ENCODE data around the gene CNKSR1.
"Not testable (repeated sequence)": the region's sequence is repeated elsewhere in the genome, so short reads cannot be mapped to it uniquely, and the experiment has no call there.

CNKSR1 gene

DNA sequence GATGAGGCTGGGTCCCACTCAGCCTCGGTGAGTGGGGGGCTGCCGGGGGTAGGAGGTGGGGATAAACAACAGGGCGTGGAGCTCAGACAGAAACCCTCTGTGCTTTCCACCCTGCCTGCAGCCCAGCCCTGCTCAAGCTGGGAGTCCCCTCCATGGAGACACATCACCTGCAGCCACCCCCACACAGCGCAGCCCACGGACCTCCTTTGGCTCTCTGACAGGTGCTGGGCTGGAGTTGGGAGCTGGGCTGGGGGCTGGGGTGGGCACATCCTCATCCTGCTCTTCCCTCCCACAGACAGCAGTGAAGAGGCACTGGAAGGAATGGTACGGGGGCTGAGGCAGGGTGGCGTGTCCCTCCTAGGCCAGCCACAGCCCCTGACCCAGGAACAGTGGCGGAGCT, 11.2 kb downstream of the CNKSR1 start:
- no peak for DNase-seq

DNA sequence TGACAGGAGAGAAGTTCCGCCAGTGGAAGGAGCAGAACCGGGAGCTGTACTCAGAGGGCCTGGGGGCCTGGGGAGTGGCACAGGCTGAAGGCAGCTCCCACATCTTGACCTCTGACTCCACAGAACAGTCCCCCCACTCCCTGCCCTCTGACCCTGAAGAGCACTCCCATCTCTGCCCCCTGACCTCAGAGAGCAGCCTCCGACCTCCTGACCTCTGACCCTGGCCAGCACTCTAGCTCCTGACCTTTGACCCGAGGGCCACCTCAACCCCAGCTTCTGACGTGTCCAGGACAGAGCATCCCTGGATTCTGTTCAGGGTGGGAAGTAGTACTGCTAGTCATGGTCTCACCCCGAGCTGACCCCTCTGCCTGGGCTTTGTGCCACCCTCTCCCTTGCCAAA, 12.0 kb downstream of the CNKSR1 start:
- no peak for DNase-seq

DNA sequence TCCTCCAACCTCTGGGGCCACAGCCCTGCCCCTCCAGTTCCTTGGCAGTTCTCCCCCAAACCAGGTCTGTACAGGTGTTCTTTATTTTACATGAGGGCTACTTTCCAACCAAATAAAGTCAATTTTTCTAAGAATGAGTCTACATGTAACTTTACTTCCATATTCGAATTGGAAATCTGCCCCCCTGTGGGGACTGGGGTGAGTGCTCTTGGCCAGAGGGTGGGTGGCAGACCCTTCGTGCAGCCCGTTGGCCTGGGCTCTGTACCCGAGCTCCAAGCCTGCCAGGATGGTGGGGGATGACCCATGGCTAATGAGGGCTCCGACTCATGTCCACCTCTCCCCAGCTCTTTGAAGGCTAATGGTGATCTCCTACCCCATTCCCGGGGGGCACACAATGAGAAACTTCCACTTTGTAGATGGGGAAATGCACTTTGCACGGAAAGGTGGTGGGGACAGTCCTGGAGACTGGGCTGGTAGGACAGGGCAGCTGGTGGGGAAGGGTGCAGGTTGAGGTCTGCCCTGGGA, 12.5 kb downstream of the CNKSR1 start:
- DNase-seq = no peak

DNA sequence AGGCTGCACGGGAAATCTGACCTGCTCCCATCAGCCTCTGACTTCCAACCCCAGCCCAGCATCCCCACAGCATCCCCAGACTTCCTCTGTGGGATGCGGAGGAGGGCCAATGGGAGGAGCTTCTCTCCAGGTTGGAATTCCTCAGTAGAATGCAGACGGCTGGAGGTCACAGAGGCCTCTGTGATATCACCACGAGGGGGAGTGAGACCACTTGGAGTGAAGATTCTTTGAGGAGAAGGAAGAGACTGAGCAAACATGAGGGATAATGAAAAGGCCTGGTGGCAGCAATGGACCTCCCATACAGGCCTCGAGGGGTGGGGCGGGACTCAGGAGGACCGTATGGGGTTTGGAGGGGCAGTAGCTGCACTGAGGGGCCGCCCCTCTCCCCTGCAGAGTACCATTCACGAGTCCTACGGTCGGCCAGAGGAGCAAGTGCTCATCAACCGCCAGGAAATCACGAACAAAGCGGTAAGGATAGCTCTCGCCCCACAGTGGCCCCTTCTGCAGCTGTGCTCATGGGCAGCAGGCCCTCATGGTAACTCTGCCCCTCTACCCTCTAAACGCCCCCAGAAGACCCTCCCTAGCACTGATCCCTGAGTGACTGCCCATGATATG, 13.2 kb downstream of the CNKSR1 start, which contains the start of gene CATSPER4:
Gene CATSPER4 (plus strand): TSS at position 230 of the 615 bp plus-strand sequence. CDS start 26 bp downstream, at position 256.
- no peak for DNase-seq

DNA sequence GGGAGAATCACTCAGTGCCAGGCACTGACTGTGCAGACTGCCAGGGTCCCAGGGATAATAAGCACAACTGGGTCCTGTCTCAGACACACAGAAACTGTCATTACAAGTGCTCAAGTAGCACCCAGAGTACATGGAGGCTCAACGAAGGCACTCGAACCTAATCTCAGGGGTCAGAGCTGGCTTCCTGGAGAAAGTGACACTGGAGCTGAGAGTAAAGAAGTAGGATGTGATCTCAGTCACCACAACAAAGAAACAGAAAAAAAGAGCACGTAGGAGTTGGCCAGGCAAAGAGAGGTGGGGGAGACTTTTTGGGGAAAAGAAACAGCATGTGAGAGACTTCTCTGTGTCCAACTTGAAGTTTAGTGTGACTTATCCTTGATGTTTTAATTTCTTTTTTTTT, 14.4 kb downstream of the CNKSR1 start:
- DNase-seq = peak; percentile 24

DNA sequence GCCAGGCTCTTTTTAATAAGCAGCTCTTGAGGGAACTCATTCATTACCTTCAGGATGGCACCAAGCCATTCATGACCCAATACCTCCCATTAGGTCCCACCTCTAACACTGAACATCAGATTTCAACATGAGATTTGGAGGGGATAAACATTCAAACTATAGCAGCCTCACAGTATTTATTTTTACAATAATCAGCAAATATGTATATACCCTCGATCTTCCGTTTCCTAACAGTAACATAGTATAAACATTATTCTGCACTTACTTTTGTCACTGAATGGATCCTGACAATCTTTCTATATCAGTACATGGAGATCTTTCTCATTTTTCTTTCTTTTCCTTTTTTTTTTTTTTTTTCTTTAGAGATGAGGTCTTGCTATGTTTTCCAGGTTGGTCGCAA, 18.5 kb downstream of the CNKSR1 start:
- DNase-seq = no peak

DNA sequence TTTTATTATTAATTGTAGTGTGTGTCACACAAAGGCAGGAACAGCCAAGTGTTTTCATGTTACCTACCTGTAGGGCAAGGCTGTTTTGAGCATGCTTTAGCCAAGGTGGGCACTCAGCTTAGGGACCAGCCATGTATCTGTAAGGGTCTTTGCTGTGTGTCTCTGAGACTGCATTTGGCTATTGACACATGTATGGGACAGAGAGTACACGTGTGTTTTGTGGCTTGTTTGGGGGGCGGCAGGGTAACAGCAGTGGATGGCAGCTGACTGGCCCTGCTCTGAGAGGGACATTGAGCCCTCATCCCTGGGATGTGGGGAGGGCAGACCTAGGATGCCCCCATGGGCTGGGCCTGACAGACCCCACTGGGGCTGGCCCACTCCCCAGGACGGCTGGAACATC, 20.0 kb downstream of the CNKSR1 start:
- DNase-seq = no peak

DNA sequence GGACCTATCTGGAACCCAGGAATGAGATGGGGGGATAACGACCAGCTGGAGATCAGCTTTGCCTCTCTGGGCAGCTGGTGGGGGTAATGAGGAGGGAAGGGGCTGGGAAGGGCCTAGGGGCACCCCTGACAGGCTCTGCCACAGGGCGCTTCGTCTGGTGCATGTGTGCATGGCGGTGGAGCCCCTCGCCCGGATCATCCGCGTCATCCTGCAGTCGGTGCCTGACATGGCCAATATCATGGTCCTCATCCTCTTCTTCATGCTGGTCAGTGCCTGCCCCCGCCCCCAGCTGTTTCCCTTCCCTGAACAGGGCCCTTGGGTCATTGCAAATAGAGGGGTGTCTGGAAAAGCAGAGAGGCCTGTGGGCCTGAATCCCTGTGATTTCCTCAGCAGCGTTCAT, 20.5 kb downstream of the CNKSR1 start:
- no peak for DNase-seq

DNA sequence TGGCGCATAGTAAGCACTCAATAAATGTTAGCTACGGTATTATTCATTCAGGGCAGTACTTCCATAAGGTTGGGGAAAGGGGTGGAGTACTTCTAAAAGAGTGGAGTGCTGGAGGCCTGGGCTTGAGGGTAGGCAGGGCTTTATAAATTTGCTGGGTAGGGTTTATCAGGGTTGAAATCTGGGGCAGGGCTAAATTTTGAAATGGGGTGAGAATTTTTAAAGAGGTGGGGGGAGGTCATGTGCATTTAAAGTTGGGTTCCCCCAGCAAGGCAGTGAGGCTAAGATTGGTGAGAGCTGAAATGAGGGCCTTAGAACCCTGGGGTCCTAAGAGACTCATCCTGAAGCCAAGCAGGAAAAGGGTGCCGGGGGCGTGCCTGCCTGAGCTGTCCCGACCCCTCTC, 23.1 kb downstream of the CNKSR1 start:
- DNase-seq = no peak

DNA sequence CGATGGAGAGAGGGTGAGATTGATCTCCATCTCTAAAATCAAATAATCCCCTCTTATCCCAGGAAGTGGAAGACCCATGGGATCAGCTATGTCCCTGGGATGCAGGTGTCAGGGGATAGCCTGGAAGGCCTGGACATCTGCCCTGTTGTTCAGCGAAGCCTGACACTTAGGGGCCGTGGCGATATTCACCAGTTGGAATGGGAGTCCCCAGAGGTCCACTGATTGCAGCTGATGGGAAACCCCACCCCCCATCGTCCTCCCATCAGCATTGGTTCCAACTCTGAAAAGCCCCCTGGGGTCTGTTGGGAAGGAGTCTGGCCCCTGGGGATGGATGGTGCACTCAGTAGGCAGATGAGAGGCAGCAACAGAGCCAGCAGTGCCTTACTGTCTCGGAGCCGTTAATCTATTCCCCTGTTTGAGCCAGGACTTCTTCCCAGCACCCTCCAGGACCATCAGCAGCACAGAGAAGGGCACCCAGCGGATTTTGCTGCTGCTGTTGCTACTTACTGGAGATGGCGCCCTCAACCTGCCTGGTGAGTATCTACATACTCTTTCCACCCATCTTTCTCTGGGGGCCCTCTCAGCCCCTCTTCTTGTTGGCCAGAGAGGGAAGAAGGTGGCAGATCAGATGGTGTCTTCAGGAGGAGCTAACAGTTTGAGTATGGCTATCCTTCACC, 26.5 kb downstream of the CNKSR1 start:
- DNase-seq = no peak

DNA sequence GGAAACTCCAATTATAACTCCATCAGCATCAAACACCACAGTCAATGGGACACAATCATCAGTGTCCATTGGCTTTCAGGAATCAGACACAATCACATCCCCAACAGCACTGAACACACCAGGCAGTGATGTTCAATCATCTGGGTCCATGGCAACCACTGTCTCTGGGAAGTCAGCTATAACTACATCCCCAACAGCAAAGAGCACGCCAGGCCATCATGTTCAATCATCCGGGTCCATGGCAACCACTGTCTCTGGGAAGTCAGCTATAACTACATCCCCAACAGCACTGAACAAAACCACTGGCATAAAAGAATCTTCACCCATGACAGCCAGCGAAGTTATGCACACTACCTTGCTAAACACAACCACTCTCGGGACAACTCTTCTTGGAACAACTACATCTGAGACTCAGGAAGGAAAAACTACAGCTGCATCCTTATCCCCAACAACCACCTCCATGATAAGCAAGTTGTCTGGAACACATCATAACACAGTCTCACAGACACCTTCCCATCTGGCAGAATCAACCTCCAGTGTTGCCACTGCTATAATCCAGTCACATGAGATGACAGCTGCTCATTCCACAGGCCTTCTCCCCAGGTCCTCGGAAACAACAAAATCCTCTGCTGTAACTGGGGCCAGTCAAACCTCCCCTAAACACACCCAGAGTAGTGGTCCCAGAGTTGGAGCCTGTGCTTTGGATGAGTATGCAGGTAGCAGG, 33.0 kb downstream of the CNKSR1 start:
- DNase-seq = no peak

DNA sequence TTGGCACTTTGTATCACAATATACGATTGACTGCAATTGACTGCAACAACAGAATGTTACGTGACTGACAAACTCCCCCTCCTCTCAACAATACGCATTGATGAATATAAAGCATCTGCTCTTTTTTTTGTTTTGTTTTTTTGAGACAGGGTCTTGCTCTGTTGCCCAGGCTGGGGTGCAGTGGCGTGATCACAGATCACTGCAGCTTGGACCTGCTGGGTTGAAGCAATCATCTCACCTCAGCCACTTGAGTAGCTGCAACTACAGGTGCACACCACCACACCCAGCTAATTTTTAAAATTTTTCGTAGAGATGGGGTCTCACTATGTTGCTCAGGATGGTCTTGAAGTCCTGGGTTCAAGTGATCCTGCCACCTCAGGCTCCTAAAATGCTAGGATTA, 35.4 kb downstream of the CNKSR1 start:
- DNase-seq = no peak

DNA sequence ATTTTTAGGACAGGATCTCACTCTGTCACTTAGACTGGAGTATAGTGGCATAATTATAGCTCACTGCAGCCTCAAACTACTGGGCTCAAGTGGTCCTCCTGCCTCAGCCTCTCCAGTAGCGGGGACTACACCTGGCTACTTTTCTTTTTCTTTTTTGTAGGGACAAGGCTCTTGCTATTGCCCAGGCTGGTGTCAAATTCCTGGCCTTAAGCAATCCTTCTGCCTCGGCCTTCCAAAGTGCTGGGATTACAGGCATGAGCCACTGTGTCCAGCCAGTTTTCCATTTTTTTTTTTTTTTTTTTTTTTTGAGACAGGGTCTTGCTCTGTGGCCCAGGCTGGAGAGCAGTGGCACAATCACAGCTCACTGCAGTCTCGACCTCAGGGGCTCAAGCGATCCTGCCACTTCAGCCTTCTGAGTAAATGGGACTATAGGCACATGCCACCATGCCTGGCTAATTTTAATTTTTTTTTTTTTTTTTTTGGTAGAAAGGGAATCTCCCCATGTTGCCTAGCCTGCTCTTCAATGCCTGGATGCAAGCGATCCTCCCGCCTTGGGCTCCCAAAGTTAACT, 36.1 kb downstream of the CNKSR1 start:
- DNase-seq = no peak

DNA sequence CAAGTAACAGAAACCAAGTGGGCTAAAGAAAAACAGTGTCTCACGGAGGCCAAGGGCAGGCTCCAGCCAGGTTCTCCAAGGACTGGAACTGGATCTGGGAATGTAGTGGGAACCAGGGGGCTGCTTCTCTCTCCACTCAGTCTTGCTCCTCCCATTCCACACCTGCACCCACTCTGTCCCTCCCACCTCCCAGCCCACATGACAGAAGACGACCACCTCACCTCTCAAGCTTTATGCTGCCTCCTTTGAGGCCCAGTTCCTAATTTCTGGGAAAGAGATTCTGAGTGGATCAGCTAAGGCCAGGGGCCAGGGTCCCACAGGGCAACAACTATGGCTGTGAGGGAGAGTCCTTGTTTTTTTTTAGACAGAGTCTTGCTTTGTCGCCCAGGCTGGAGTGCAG, 38.0 kb downstream of the CNKSR1 start:
- no peak for DNase-seq

DNA sequence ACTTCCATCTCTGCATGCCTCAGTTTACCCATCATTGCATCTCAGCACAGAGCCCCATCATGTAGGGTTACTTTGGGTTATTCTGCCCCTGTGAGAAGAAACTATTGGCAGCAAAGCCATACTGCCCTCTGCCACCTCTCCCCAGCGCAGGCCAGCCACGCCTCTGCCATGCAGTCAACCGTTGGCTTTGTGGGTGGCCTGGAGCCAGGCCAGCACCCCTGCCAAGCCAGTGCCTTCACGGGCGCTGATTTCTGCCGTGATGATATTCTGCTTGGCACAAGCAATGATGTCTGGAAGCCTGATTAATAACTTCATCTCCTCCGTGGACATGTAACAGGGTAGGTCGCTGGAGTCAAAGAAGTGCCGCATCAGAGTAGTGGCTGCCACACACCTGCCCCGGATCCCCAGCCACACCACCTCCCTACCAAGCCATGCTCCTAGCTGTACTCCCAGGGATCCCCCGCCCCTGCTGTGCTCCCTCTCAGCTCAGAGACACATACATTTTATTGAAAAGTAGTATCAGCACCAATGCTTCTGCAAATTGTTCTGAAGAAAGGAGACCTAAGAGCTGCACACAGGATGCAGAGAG, 41.7 kb downstream of the CNKSR1 start:
- no peak for DNase-seq

DNA sequence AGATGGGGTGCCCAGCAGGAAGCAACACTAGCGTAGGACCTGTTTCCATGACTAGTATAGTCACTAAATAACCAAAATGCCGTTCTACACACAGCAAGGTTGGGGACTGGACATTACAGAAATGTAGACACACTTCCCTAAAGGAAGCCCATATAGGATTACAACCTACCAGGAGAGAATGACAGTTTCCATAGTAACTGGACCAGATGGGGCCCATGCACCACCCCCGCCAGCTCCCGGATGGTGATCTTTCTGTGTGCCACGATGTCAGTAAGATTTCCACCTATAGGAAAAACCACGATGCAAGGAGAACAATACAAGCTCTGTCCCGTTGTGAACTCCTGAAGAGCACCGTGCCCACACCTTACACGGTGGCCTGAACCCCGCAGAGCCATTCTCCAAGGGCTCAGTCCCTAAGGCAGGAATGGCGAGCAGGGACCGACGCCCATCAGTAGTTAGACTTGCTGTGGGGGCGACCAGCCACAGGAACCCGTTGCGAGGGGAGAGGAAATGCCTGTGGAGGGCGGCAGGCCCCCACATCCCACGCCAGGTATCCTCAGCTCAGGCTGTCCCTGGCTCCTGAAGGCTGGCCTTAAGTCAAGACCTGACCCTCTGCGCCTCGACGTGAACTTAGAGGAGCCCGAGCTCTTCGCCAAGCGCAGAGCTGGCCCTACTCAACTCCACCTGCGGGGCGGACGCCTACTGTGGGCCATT, 43.1 kb downstream of the CNKSR1 start:
- no peak for DNase-seq

DNA sequence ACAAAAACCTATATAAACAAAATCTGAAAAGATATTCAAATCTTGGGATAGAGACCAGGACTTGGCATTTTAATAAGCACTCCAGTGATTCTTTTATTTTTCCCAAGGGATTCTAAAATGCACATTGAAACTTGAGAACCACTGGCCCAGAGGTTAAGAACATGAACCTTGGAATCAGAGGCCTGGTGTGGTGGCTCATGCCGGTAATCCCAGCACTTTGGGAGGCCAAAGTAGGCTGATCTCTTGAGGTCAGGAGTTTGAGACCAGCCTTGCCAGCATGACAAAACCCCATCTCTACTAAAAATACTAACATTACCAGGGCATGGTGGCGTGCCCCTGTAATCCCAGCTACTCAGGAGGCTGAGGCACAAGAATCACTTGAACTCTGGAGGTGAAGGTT, 43.8 kb downstream of the CNKSR1 start:
- no peak for DNase-seq

DNA sequence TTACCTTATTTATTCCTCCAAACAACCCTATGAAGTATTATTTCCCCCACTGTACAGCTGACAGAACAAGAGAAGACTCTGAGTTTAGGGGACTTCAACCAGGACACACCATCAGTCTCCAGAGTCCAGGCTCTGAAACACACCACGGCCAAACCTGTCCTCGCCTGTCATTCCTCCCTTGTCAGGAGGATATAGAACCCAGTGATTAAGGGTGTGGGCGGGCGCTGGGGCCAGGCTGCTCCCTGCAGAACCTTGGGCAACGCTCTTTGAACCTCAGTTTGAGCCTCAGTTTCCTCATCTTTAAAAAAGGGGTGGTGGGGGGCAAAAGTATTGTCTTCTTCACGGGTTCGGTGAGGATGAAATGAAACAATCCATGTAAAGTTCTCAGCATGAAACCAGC, 47.3 kb downstream of the CNKSR1 start:
- DNase-seq = no peak

DNA sequence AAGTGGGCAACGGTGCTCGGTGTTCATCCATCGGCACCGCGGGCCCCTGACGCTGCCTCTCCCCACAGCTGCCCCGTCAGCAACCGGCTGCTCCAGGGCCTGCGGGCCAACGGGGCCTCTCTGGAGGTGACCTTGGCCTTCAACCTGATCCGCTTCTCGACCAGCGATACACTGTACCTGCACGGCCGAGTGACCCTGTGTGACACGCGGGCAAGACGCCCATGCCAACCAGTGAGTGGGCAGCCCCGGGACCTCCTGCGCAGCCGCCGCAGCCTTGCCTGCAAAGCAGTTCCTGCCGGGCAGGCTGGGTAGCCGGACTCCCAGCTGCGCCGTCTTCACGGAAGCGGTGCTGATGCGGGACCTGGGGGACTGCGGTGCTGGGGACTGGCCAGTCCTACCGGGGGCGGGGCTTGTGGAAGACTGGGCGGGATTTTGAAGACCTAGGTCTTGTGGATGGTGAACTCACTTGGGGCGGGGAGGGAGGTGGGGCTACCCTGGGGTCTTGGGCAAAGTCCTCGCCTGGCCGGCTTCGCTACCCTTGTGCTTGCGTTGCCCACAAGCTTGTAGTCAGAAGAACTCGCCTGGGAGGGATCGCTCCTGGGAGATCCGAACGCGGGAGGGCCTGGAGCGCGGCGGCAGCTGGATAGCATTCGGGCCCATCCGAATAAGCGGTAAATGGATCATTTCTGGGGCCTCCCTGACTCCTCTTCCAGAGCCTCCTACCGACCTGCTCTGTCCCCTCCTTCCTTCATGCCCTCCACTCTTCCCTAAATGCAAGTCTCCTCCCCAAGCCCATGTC, 47.9 kb downstream of the CNKSR1 start:
- DNase-seq = peak; percentile 37

DNA sequence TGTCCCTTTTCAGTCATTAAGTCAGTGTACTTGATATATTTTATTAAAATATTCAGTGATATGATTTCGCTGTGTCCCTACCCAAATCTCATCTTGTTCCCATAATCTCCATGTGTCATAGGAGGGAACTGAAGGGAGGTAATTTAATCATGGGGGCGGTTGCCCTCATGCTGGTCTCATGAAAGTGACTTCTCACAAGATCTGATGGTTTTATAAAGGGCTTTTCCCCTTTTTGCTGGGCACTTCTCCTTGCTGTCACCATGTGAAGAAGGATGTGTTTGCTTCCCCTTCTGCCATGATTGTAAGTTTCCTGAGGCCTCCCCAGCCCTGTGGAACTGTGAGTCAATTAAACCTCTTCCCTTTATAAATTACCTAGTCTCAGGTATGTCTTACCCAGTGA, 53.4 kb downstream of the CNKSR1 start:
- not testable (repeated sequence) for DNase-seq

DNA sequence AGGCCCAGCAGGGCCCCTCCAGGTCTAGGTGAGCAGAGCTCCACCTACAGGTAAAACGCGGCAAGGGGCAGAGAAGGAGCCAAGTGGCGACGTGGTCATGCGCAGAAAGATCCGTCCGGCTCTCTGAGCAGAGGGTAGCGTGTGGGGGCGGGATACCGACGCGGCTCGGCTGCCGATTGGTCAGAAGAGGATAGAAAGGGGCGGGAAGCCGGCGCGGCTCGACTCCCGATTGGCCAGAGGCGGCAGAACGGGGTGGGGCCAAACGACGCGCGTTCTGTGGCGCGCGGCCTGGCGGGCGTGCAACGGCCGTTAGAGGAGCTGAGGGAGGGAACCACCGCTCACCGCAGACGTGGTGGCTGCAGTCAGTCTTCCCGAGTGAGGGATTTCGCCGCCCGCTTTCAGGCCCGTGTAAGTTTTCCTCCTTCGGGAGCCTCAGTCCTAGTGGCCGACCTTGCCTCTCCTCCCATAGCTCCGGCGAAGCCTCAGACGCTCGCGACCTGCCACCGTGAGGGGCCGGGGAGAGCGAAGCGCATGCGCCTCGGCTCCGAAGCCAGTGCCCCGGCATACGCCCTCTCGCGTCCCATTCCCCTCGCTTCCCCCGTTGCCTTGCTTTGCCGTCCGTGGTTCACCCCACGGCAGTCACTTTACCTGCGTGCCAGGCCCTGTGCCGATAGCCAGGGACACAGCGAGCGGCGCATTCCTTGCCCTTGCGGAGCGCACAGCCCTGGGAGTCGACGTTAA, 56.8 kb downstream of the CNKSR1 start, which contains the start of gene CEP85:
Gene CEP85 (plus strand): TSS at position 298 of the 741 bp plus-strand sequence. CDS start 5,584 bp downstream, outside the sequence.
- peak; percentile 99 for DNase-seq
